Hematopoietic multipotent progenitor cell (in vitro differentiated cells): ENCODE measurements around the gene PDHB. TPM values are rescaled to one million over a fixed set of nuclear protein-coding genes. Genes with fewer than 3 reads are reported as not detected.

ENCODE experiments used
- DNase-seq, 3 donors: peaks; one replicate each; pipeline ENCODE4 v3.0.0-alpha.2; 2011 to 2015; ENCODE audit warnings: low read depth in 2 of 3, low spot score in 2 of 3
- total RNA-seq: library from RNA; depleted of rRNA; stranded (reverse); fragments of >200 nt; gene quantifications from one replicate; pipeline ENCODE4 v1.2.3, GENCODE V29; 2012

PDHB gene
- total RNA-seq = 39.9 TPM

GRCh38 chr3:58433400-58434167 is at the start of gene PDHB:
Gene PDHB, minus strand, starts transcription at chr3:58433832. Its CDS starts 23 bp downstream, at chr3:58433809.
- DNase-seq = peak; percentile 75 to 92 (median 92)

- DNase-seq = no peak
Observed at GRCh38 chr3:58482917-58483636, 49.4 kb upstream of the PDHB start.

- no peak for DNase-seq
Observed at GRCh38 chr3:58480309-58480708, 46.7 kb upstream of the PDHB start.

DNA sequence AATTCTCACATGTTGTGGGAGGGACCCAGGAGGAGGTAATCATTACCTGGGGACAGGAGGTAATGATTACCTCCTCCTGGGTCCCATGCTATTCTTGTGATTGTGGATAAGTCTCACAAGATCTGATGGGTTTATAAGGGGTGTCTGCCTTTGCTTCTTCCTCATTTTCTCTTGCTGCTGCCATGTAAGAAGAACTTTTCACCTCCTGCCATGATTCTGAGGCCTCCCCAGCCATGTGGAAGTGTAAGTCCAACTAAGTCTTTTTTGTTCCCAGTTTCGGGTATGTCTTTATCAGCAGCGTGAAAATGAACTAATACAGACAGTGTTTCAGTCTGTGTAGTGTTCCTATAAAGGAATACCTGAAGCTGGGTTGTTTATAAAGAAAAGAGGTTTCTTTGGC is 45.1 kb upstream of the PDHB start:
- DNase-seq = no peak

DNA sequence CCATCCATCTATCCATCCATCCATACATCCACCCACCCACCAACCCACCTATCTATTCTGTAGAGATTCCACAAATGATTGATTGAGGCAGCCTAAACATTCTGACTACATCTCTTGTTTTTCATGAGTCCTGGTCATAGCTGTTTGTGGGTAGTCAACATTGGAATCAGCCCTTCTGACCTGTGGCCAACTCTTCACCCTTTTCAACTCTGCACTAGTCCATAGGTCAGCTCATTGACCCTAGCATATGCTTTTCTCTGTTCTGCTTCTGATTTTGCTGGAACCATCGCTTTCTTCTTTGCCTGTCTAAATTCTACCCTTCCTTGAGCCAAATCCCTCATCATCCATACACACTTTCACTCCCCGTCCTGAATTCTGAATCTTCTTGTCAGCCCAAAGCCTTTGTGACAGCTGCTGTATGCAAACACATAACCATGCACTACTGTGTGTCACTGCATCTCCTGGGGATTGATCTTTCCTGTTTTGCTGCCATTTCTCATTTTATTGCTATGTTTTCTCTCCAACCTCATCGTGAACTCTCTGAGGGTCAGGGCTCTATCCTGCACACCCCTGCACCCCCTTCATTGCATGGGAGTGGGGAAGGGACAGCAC is 41.4 kb upstream of the PDHB start:
- DNase-seq = no peak

DNA sequence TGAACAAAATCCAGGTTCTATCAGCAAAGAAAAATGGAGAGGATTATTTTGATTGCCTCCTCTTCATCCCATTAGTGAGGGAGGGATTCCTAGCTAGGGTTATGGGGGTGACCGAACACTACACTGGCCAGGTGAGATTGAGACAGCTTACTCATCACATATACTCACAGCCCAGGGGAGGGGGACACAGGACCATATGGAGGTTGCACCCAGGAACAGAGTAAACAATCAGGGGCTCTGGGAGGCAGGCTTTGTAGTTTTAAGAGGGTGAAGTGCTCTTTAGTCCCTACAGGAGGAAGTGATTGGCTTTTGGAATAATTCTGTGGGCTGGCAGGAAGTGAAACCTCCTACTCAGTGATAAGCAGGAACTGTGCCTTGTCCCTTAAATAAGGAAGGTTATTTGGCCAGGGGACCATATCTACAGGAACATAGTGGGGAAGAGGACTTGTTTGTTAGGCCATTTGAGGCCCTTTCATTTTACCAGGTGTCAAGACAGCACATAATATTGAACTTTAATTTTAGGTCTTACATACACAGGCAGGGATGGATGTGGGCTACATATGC is 40.8 kb upstream of the PDHB start:
- DNase-seq = no peak

GRCh38 chr3:58473275-58473674 is 39.6 kb upstream of the PDHB start:
- no peak for DNase-seq

- DNase-seq = peak in 2 of 3 donors; percentile 74 to 89
Observed at GRCh38 chr3:58471025-58471887, 37.6 kb upstream of the PDHB start.

DNA sequence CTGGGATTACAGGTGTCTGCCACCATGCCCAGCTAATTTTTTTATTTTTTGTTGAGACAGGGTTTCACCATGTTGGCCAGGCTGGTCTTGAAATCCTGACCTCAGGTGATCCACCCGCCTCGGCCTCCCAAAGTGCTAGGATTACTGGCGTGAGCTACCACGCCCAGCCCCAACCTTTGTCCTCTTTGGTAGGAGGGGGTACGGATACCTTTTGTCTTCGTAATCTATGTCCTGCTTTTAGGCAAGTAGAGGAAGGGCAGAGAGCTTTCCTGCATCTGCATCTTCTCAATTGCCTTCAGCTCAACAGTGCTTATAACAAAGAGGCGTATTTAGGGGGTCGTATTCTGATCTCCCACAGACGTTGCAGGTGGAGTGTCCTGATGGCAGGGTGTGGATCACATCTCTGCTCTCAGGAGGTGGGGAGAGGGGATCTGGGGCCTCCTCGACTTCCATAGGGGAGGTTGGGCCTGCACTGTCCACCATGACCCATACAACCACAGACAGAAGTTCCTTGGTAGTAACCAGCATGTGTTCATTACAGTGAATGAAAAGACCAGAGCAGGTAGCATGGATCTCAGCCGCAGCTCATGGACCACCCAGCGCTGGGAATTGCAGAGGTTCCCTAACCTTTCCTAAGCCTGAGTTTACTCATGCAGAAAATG is 36.9 kb upstream of the PDHB start:
- no peak for DNase-seq

- DNase-seq = no peak
Observed at GRCh38 chr3:58469096-58469495, 35.5 kb upstream of the PDHB start.

- no peak for DNase-seq
Observed at GRCh38 chr3:58466899-58467563, 33.4 kb upstream of the PDHB start.

DNA sequence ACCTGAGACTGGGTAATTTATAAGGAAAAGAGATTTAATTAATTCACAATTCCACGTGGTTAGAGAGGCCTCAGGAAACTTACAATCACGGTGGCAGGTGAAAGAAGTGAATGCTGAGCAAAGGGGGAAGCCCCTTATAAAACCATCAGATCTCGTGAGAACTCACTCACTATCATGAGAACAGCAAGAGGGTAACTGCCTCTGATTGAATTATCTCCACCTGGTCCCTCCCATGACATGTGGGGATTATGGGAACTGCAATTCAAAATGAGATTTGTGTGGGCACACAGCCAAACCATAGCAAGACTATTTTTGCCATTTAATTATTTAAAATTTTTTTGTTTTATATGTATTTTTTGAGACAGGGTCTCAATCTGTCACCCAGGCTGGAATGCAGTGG is 31.2 kb upstream of the PDHB start:
- DNase-seq = peak in 1 of 3 donors; percentile 43

DNA sequence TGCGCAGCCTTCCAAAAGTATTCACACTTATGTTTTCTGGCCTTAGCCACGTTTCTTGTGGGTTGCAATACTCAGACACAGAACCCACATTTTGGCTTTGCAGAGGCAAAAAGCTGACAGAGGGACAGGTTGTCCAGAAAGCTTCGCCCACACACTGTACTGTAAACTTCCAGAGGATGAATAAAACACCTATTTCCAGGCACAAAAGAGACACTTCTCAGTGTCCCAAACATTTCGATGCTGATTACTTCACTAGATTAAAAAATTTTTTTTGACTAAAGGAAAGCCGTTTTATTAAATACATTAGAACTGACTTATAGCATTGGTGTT is 30.3 kb upstream of the PDHB start:
- DNase-seq = no peak

- peak; percentile 14 to 70 (median 68) for DNase-seq
Observed at GRCh38 chr3:58463181-58463941, 29.7 kb upstream of the PDHB start.

- no peak for DNase-seq
Observed at GRCh38 chr3:58462829-58463180, 29.2 kb upstream of the PDHB start.

DNA sequence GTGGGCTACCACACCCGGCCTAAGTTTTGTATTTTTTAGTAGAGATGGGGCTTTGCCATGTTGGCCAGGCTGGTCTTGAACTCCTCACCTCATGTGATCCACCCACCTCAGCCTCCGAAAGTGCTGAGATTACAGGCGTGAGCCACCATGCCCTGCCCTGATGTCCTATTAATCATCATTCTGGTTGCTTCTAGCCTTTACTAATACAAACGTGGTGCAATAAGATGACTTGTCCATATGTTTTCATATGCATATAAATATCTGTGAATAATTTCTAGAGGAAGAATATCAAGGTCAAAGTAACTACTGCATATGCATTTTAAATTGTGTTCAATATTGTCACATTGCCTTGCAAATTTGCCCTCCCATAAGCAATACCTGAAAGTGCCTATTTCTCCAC is 25.5 kb upstream of the PDHB start:
- DNase-seq = no peak

DNA sequence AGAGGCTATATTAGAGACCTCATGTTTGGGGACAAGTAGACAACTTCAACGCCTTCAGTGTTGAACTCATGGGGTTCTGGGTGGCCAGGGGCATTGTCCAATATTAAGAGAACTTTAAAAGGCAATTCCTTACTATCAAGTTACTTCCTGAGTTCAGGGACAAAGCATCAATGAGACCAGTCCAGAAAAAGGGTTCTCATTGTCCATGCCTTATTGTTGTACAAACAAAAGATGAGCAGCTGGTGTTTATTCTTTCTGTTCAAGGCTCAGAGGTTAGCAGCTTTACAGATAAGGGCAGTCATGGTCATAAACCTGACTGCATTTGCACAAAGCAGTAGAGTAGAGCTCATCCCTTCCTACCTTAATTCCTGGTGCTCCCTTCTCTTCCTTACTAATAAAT is 18.5 kb upstream of the PDHB start:
- no peak for DNase-seq

DNA sequence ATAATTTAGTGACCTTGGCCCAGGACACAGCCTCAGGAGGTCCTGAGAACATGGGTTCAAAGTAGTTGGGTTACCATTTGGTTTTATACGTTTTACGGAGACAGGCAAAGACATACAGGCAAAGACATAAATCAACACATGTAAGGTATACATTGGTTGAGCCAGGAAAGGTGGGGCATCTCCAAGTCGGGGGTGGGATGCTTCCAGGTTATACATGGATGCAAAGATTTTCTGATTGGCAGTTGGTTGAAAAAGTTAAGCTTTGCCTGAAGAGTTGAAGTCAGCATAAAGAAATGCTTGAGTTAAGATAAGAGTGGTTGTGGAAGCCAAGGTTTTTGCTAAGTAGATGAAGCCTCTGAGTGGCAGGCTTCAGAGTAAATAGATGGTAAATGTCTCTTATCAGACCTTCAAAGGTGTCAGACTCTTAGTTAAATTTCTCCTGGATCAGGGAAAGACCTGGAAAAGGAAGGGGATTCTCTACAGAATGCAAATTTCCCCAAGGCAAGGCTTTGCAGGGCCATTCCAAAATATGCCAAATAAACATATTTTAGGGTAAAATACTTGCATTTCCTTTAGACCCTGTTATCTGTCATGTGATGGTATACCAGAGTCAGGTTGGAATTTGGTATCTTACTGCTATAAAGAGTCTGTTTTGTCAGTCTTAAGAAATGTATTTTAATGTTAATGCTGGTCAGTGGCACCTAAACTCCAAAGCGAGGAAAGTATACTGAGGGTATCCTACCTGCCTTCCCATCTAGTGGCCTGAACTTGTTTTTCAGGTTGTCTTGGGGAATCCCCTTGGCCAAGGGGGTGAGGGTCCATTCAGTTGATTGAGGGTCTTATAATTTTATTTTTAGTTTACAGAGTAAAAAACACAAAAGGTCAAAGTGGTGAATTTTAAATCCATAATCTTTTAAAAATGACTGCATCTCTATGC is 8.2 kb upstream of the PDHB start:
- no peak for DNase-seq
